A673 (cell line): Measurements from ENCODE around the gene LGR4.

Experiments used
- EZH2 ChIP-seq: fragments of 200-600 bp; sonication (generic); IDR thresholded peaks from 2 replicates; pipeline ENCODE4 v1.6.1; 2017; ENCODE audit warnings: borderline replicate concordance, low read depth, mild to moderate bottlenecking, mixed read lengths, antibody characterized with exemption, low read length; ENCODE audit not compliant: poor library complexity, severe bottlenecking
- TF ChIP-seq, protein P1 (sequence below): fragments of 300-800, 200-600 bp; sonication (generic); conservative IDR thresholded peaks from 2 replicates; pipeline ENCODE4 v1.5.1; 2017; ENCODE audit warnings: low read depth, mild to moderate bottlenecking, antibody characterized with exemption, low read length, moderate library complexity, mixed read lengths

DNA sequence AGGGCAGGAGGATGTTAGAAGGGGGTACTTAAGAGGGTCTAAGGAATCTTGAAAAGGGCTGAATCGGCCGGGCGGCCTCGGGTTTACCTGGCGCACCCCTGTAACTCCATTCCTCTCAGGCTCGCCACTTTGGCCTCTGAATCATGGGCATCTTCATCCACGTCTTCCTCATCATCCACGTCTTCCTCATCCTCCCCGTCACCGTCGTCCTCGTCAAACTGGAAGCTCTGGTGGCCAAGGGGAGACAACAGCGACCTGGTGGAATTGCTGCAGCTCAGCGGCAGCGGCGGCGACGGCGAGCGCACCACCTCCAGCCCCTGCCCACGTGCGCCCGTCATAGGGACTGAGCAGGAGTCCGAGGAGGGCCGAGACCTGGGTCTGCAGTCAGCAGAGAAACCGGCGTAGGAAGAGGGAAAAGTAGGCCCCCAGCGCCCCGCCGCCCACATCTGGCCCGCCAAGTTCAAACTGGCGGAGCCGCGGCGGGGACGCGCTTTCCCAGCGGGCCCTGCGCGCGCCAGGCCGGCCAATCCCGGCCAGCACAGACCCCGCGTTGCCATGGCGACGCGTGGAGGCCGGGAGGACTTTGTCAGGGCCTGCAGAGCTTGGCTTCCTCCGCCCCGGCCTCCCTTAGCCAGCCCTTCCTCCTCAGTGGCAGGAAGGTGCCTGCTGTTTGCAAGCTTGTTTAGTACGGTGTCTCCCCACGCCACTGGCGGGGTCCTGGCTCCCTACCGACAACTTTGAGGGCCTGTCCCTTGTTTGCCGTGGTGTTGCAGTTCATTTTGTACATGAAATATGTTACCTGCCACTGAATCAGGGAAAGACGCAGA lies 109.6 kb downstream of the LGR4 start, which contains the start of gene CCDC34:
- TF ChIP-seq, protein P1, sequence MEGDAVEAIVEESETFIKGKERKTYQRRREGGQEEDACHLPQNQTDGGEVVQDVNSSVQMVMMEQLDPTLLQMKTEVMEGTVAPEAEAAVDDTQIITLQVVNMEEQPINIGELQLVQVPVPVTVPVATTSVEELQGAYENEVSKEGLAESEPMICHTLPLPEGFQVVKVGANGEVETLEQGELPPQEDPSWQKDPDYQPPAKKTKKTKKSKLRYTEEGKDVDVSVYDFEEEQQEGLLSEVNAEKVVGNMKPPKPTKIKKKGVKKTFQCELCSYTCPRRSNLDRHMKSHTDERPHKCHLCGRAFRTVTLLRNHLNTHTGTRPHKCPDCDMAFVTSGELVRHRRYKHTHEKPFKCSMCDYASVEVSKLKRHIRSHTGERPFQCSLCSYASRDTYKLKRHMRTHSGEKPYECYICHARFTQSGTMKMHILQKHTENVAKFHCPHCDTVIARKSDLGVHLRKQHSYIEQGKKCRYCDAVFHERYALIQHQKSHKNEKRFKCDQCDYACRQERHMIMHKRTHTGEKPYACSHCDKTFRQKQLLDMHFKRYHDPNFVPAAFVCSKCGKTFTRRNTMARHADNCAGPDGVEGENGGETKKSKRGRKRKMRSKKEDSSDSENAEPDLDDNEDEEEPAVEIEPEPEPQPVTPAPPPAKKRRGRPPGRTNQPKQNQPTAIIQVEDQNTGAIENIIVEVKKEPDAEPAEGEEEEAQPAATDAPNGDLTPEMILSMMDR, result 0 out of 2 replicates have a peak, but pooled peaks have one; percentile 19
- TF ChIP-seq EZH2, result no peak
